NCI-H2081 treated with DMSO at 0.1 percent for 48 hours (cell line): ENCODE data around the gene NUMB.

Experiments
- DNase-seq: peaks from one replicate; lab custom pipeline; 2025; lab: John Stamatoyannopoulos, UW

The NUMB gene

DNA sequence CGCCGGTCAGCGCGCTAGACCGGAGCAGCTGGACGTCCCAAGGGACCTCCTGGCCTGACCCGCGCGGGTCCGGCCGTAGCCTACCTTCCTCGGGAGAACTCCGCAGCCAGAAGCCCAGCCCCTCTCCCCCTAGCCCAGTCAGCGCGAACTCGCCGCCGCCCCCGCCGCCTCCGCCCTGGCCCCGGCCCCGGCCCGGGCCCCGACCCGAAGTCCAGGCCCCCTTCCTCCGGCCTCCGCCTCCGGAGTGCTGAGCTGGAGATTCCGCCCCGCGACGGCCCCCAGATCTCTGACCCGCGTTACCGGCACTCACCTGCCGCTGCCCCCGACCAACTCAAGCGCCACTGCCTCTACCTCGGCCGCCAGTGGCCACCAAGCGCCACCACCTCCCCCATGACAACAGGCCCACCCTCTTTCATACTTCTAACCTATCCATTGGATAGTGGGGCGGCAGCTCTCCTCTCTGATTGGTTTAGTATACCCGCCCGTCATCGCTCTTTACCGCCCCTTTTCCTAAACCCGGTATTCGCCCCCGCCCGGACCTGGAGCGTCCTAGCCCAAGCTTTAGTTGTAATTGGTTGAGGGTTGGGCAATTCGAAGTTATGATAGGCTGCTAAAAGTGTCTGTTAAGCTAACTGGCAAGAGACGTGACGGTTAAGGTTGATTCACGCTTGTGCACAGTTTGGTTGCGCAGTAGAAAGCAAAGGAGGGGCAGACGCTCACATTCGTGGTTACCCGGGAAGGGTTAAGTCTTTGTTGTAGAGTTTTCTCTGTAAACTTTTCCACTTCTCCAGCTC, at the start of gene NUMB:
TSS of gene NUMB (minus strand) at position 364 of the 794 bp plus-strand sequence. CDS start 102,795 bp downstream, outside the sequence.
- peak; percentile 99 for DNase-seq

- DNase-seq: no peak
Observed at GRCh38 chr14:73503648-73504047, 45.3 kb upstream of the NUMB start.

- DNase-seq: no peak
Observed at GRCh38 chr14:73502017-73502619, 43.8 kb upstream of the NUMB start.

DNA sequence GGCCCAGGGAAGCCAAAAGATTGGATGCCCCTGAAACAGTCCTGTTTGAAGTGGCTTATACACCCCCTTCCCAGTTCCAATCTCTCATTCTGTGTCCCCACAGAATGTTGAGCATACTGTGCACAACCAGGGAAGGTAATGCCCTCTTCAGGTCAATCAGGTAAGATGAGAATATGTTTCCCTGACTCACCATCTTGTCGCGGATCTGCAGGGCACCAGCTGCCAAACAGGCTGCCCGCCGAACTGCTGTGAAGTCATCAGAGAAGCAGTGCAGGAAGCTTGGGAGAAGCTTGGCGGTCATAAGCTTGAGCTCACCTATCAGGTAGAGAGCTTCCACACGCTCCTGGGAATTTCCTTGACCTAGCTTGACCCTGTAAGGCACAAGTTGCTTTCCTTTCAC, 42.0 kb upstream of the NUMB start:
- no peak for DNase-seq

DNA sequence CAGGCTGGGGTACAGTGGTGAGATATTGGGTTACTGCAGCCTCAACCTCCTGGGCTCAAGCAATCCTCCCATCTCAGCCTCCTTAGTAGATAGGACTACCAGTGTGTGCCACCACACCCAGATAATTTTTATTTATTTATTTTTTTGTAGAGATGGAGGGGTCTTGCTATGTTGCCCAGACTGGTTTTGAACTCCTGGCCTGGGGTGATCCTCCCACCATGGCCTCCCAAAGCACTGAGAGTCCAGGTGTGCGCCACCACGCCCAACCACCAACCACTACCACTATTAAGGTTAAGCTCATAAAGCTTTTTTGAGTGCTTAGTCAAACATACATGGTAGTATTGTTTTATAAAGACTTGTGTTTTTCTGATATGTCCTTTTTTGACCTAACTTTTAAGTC, 36.2 kb upstream of the NUMB start:
- DNase-seq: no peak

DNA sequence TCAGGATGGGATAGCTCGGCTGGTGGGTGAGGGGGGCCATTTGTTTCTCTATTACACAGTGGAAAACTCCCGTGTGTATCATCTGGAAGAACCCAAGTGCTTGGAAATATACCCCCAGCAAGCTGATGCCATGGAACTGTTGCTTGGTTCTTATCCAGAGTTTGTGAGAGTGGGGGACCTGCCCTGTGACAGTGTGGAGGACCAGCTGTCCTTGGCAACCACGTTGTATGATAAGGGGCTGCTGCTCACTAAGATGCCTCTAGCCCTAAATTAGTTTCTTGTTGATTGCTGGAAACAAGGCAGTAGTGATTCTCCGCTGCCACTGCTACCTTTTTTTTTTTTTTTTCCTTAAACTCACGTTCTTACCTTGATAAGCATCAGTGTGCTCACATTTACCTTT, 34.3 kb upstream of the NUMB start:
- no peak for DNase-seq

DNA sequence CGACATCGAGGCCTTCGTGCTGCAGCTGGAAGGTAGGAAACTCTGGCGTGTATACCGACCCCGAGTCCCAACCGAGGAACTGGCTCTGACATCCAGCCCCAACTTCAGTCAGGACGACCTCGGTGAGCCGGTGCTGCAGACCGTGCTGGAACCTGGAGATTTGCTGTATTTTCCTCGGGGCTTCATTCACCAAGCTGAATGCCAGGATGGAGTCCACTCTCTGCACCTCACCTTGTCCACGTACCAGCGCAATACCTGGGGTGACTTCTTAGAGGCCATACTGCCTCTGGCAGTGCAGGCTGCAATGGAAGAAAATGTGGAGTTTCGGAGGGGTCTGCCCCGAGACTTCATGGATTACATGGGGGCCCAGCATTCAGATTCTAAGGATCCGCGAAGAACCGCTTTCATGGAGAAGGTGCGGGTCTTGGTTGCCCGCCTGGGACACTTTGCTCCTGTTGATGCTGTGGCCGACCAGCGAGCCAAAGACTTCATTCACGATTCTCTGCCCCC, 33.8 kb upstream of the NUMB start:
- DNase-seq: no peak

GRCh38 chr14:73491256-73492042, 33.1 kb upstream of the NUMB start:
- DNase-seq: no peak

DNA sequence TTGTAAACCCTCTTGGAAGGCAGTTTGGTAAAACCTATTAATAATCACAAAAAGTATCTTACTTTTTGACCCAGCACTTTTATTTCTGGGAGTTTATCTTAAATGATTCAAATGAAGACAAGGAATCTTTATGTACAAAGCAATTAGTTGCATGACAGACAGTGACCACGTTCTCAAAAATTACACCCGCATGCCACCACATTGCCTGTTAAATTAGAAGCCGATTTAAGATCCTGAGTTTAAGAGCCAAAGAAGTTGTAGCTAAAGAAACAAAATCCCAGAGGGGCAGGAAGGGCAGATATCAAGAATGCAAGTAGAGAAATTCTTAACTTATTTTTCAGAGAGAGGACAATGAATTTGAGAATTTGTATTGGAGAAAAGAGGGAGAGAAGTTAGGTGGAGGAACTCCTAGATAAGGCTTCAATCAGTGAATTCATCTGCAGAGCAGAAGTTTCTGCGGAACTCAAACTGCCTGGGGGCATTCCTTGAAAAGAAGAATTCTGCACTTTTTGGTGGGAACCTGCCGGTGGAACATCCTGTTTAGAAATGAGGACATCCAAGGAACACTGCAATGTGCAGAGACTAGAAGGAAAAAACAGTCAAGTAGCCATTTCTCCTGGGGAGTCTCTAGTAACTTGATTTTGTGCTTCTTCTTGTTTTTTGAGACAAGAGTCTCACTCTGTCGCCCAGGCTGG, 31.3 kb upstream of the NUMB start:
- no peak for DNase-seq

DNA sequence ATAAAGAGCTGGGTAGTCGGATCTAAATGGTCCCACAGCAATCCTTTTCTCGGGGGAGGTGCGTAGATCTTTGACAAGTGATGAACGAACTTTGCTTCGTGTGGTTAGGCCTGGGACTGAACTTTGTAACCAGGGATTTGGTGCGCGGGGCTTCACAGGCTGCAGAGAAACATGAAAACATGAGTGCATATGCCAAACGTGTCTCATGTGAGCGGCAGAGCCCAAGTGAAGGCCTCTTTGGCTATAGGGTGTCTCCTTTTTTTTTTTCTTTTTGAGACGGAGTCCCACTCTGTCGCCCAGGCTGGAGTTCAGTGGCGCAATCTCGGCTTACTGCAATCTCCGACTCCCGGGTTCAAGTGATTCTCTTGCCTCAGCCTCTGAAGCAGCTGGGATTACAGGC, 20.3 kb upstream of the NUMB start:
- no peak for DNase-seq

GRCh38 chr14:73477618-73478266, 19.4 kb upstream of the NUMB start:
- DNase-seq: no peak

DNA sequence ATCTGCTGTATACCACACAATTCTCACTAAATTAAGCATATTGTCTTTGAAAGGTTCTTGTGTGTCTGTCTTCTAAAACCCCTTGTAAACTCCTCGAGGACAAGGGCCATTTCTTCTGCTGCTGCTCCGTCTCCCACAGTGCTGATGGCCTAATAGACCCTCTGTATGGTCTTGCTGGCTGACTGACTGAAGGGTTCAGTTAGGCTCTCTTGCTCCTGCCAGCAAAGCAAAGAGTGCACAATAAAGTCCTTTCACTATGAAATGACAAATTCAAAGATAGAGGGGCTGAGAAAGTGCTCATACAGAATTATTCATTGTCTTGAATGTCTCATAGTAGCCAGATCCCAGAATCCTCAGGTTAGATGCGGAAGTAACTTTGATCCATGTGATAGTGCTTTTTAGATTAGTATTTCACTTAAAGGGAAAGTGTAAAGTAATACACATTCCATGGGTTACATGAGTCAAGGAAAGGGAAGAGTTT, 18.1 kb upstream of the NUMB start:
- DNase-seq: no peak

- DNase-seq: no peak
Observed at GRCh38 chr14:73474952-73475351, 16.6 kb upstream of the NUMB start.

DNA sequence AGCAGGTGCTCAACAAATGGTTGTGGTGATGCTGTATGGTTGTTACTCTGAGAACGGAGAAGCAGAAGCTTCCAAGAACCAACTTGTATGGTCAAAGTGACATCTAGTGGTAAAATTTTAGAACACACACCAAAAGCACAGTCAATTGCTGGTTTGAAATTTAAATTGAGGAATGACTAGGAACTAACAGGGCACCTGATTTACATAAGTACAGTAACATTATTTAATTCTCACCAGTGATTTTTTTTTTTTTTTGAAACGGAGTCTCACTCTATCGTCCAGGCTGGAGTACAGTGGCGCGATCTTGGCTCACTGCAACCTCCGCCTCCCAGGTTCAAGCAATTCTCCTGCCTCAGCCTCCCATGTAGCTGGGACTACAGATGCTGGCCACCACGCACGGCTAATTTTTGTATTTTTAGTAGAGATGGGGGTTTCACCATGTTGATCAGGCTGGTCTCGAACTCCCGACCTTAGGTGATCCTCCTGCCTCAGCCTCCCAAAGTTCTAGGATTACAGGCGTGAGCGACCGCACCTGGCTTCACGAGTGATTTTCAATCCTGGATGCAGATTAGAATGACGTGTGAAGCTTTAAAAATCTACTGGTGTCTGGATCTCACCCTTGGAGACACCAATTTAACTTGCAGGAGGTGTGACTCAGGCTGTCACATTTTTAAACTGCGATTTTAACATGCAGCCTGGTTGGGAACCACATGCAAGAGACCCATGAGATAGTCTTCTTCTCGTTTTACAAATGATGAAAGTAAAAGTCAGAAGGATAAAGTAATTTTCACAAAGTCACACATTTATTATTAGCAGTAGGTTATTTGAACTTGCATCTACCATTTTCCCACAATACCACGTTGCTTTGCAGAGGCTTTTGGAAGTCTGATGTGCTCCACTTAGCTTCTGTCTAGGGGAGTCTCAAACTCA, 14.1 kb upstream of the NUMB start:
- DNase-seq: peak; percentile 70

DNA sequence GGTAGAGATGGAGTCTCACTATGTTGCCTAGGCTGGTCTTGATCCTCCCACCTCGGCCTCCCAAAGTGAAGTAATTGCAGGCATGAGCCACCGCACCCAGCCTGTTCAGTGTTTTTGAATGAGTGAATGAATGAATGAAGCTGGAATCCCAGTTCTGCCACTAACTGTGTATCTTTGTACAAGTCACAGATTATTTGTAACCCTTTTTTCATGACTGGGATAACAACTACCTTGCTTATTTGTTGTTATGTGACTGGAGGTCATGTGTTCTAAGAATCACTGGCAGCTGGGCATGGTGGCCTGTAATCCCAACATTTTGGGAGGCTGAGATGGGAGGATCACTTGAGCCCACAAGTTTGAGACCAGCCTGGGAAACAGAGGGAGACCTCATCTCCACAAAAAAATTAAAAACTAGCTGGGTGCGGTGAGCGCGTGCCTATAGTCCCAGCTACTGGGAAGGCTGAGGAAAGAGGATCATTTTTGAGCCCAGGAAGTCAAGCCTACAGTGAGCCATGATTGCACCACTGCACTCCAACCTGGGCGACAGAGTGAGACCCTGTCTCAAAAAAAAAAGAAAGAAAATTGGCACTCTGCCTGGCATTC, 13.3 kb upstream of the NUMB start:
- no peak for DNase-seq

- no peak for DNase-seq
Observed at GRCh38 chr14:73468828-73469375, 10.6 kb upstream of the NUMB start.

- no peak for DNase-seq
Observed at GRCh38 chr14:73467800-73468199, 9.5 kb upstream of the NUMB start.

DNA sequence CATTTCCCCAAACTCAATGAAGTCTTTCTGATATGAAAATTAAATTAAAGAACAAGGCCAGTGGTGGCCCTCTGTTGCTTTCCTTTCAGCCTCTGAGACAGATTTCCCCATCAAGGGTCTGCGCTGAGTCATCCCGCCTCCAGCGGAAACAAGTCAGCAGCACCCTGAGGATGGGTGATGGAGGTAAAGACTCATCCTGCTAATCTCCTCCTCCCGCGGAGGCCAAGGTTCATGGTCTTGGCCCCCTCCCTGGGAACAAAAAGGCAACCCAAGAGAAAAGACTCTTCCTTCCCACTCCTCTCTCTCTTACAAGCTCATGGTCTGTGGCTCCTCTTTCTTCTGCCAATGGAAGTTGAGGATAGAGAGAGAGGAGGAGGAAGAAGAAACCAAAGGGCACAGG, 9.0 kb upstream of the NUMB start:
- DNase-seq: no peak

GRCh38 chr14:73466861-73467260, 8.5 kb upstream of the NUMB start:
- DNase-seq: no peak
